ENCODE results near the gene CHM.
"Not testable (repeated sequence)": the region's sequence is repeated elsewhere in the genome, so short reads cannot be mapped to it uniquely, and the experiment has no call there.

CHM gene

GRCh38 chrX:85994797-85995196, 52.6 kb downstream of the CHM start:
- no peak for DNase-seq

GRCh38 chrX:85994228-85994627, 53.1 kb downstream of the CHM start:
- DNase-seq, result no peak

GRCh38 chrX:85993539-85994197, 53.7 kb downstream of the CHM start:
- no peak for DNase-seq

- no peak for DNase-seq
These were observed 54.5 kb downstream of the CHM start for GRCh38 chrX:85992811-85993229.

GRCh38 chrX:85988353-85988752, 59.0 kb downstream of the CHM start:
- no peak for DNase-seq

- no peak for DNase-seq
These were observed 67.1 kb downstream of the CHM start for GRCh38 chrX:85980286-85980685.

GRCh38 chrX:85977218-85977617, 70.1 kb downstream of the CHM start:
- no peak for DNase-seq

GRCh38 chrX:85972351-85972750, 75.0 kb downstream of the CHM start:
- DNase-seq, result not testable (repeated sequence)

- DNase-seq, result no peak
These were observed 82.6 kb downstream of the CHM start for GRCh38 chrX:85964744-85965143.

GRCh38 chrX:85963736-85964135, 83.6 kb downstream of the CHM start:
- no peak for DNase-seq

- DNase-seq, result no peak
These were observed 91.8 kb downstream of the CHM start for GRCh38 chrX:85955510-85955909.

- DNase-seq, result not testable (repeated sequence)
These were observed 102.6 kb downstream of the CHM start for GRCh38 chrX:85944751-85945150.

- DNase-seq, result no peak
These were observed 106.1 kb downstream of the CHM start for GRCh38 chrX:85941275-85941674.

- DNase-seq, result not testable (repeated sequence)
These were observed 107.4 kb downstream of the CHM start for GRCh38 chrX:85939942-85940341.

GRCh38 chrX:85934399-85934798, 113.0 kb downstream of the CHM start:
- not testable (repeated sequence) for DNase-seq

GRCh38 chrX:85930099-85930498, 117.3 kb downstream of the CHM start:
- DNase-seq, result no peak

- DNase-seq, result no peak
These were observed 118.8 kb downstream of the CHM start for GRCh38 chrX:85928606-85929005.

- DNase-seq, result no peak
These were observed 119.6 kb downstream of the CHM start for GRCh38 chrX:85927740-85928139.

- DNase-seq, result no peak
These were observed 124.5 kb downstream of the CHM start for GRCh38 chrX:85922821-85923220.

GRCh38 chrX:85916656-85917280, 130.6 kb downstream of the CHM start:
- not testable (repeated sequence) for DNase-seq

GRCh38 chrX:85914431-85914830, 132.9 kb downstream of the CHM start:
- DNase-seq, result no peak

- no peak for DNase-seq
These were observed 140.0 kb downstream of the CHM start for GRCh38 chrX:85907316-85907715.

GRCh38 chrX:85906399-85906798, 141.0 kb downstream of the CHM start:
- DNase-seq, result no peak

- DNase-seq, result no peak
These were observed 141.5 kb downstream of the CHM start for GRCh38 chrX:85905851-85906250.

Data from eye (tissue), 1 donor.